Caco-2 (cell line): Measurements from ENCODE around the gene LDLRAD2. TPM values are rescaled to one million over a fixed set of nuclear protein-coding genes. Genes with fewer than 3 reads are reported as not detected.

Experiments
- BruUV-seq: library from RNA; stranded (reverse); fragments of 400-500 nt; replicated peaks from 2 replicates; lab custom pipeline; 2021; lab: Mats Ljungman, UMichigan
- CTCF ChIA-PET: fragments of 300-600 bp; sonication (Branson Sonifier 250); formaldehyde crosslinking; loops from one replicate; lab custom pipeline; 2022; ENCODE audit warnings: antibody characterized with exemption; lab: Charles Lee
- POLR2A ChIA-PET: fragments of 300-600 bp; sonication (Branson Sonifier 250); formaldehyde crosslinking; loops from one replicate; lab custom pipeline; 2022; ENCODE audit warnings: antibody characterized with exemption; lab: Charles Lee
- DNase-seq, 2 experiments: peaks; one replicate each; pipeline versions ENCODE4 v3.0.0 to v3.0.0-alpha.2; 2020 to 2022
- H3K27me3 ChIP-seq: replicated peaks from 2 replicates; pipeline ENCODE4 v1.6.0; 2011; ENCODE audit warnings: low read length; ENCODE audit not compliant: control insufficient read depth, insufficient read depth
- H3K36me3 ChIP-seq: 2 replicates; pipeline ENCODE4 v1.5.1; 2011; ENCODE audit warnings: low read length; ENCODE audit not compliant: control insufficient read depth, insufficient read depth
- H3K4me1 ChIP-seq: fragments of 250-450 bp; sonication (Bioruptor Pico); 2 replicates; pipeline ENCODE4 v1.5.1; 2020; ENCODE audit warnings: mild to moderate bottlenecking
- H3K4me3 ChIP-seq: 2 replicates; pipeline ENCODE4 v1.5.1; 2011; ENCODE audit warnings: low read depth, mild to moderate bottlenecking, control low read depth, low read length
- H3K9me3 ChIP-seq: fragments of 250-450 bp; sonication (Bioruptor Pico); 2 replicates; pipeline ENCODE4 v1.5.1; 2020; ENCODE audit warnings: mild to moderate bottlenecking, moderate library complexity
- H3K27ac Mint-ChIP-seq: one replicate; pipeline ENCODE4 v1.8.0; 2022; ENCODE audit warnings: mixed read lengths; ENCODE audit not compliant: unreplicated experiment
- H3K27me3 Mint-ChIP-seq: one replicate; pipeline ENCODE4 v1.8.0; 2022; ENCODE audit warnings: mixed read lengths; ENCODE audit not compliant: insufficient read depth, unreplicated experiment
- H3K36me3 Mint-ChIP-seq: one replicate; pipeline ENCODE4 v1.8.0; 2022; ENCODE audit warnings: mild to moderate bottlenecking, mixed read lengths; ENCODE audit not compliant: insufficient read depth, unreplicated experiment
- H3K4me1 Mint-ChIP-seq: one replicate; pipeline ENCODE4 v1.8.0; 2022; ENCODE audit warnings: low read depth, mixed read lengths; ENCODE audit not compliant: unreplicated experiment
- H3K4me3 Mint-ChIP-seq: one replicate; pipeline ENCODE4 v1.8.0; 2022; ENCODE audit warnings: mild to moderate bottlenecking, moderate library complexity, mixed read lengths; ENCODE audit not compliant: unreplicated experiment
- H3K9me3 Mint-ChIP-seq: one replicate; pipeline ENCODE4 v1.8.0; 2022; ENCODE audit warnings: mixed read lengths; ENCODE audit not compliant: unreplicated experiment
- intact Hi-C: fragments of 100-400 bp; cut with micrococcal nuclease; formaldehyde crosslinking; loops from one replicate; pipeline ENCODE4 v1.10.0; 2022; ENCODE audit not compliant: unreplicated experiment
- total RNA-seq: library from RNA; stranded (reverse); gene quantifications from 2 replicates; pipeline ENCODE4 v1.2.3, GENCODE V29; 2022
- TF ChIP-seq, protein P1 (sequence below), 2 experiments: fragments of 200-600 bp in 1 of 2; IDR thresholded peaks; 1 replicate in 1 of 2; 2 replicates in 1 of 2; pipeline versions ENCODE4 v1.5.1 to v1.8.0; 2011 to 2022; ENCODE audit warnings: antibody characterized with exemption in 1 of 2, control low read depth in 1 of 2, inconsistent platforms in 1 of 2, low read depth in 1 of 2, low read length in 1 of 2, mild to moderate bottlenecking in 1 of 2, moderate library complexity in 1 of 2; ENCODE audit not compliant: insufficient read depth in 1 of 2, severe bottlenecking in 1 of 2, unreplicated experiment in 1 of 2

LDLRAD2 gene
- total RNA-seq, 1 experiment from 2014 or later, result not detected

GRCh38 chr1:21793104-21793503 is 19.0 kb upstream of the LDLRAD2 start:
- no peaks in the 10 kb centered on the region for H3K4me1 Mint-ChIP-seq
- Histone ChIP-seq H3K36me3 (no peaks in the 10 kb centered on the region), H3K4me3 (no peak overlapping the region), H3K4me1 (no peaks in the 10 kb centered on the region), H3K9me3 (peaks cover 9% of the 10 kb centered on the region; the same call in 1 of the 2 replicates), H3K27me3 (no peaks in the 10 kb centered on the region)
- DNase-seq, result no peak
- no TSS peak for BruUV-seq
- H3K27me3 Mint-ChIP-seq, result no peaks in the 10 kb centered on the region
- no peak overlapping the region for H3K27ac Mint-ChIP-seq
- no peak overlapping the region for H3K4me3 Mint-ChIP-seq
- intact Hi-C loops, result no loop called here
- CTCF ChIA-PET, result no interaction called here
- TF ChIP-seq, protein P1, sequence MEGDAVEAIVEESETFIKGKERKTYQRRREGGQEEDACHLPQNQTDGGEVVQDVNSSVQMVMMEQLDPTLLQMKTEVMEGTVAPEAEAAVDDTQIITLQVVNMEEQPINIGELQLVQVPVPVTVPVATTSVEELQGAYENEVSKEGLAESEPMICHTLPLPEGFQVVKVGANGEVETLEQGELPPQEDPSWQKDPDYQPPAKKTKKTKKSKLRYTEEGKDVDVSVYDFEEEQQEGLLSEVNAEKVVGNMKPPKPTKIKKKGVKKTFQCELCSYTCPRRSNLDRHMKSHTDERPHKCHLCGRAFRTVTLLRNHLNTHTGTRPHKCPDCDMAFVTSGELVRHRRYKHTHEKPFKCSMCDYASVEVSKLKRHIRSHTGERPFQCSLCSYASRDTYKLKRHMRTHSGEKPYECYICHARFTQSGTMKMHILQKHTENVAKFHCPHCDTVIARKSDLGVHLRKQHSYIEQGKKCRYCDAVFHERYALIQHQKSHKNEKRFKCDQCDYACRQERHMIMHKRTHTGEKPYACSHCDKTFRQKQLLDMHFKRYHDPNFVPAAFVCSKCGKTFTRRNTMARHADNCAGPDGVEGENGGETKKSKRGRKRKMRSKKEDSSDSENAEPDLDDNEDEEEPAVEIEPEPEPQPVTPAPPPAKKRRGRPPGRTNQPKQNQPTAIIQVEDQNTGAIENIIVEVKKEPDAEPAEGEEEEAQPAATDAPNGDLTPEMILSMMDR (IDR thresholded peaks at IDR 0.05; ENCODE audit: insufficient read depth in 1 of 2, low read depth in 1 of 2, low read length in 1 of 2, severe bottlenecking in 1 of 2, unreplicated experiment in 1 of 2), result no peak
- POLR2A ChIA-PET, result no interaction called here
- H3K36me3 Mint-ChIP-seq, result no peaks in the 10 kb centered on the region
- H3K9me3 Mint-ChIP-seq, result peaks cover 12% of the 10 kb centered on the region

DNA sequence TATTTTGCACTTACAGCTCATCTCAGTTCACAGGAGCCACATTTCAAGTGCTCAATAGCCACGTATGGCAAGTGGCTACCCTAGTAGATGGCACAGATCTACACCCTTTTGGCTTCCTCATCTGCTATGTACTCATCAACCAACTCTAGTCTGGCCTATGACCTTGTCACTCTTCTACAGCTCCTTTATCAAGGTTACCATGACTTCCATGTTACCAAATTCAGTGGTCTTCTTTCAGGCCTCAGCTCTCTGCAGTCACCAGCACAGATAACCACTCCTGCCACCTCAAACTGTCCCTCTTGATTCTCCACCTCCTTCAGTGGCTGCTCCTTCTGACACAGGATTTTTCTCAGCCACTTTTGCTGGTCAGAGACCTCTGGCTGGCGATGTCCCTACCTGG is 17.4 kb upstream of the LDLRAD2 start:
- intact Hi-C loops, result no loop called here
- DNase-seq, result no peak
- Histone ChIP-seq H3K9me3 (peaks cover 9% of the 10 kb centered on the region; the same call in 1 of the 2 replicates), H3K4me3 (no peak overlapping the region), H3K27me3 (no peaks in the 10 kb centered on the region), H3K4me1 (no peaks in the 10 kb centered on the region), H3K36me3 (no peaks in the 10 kb centered on the region)
- Mint-ChIP-seq H3K36me3 (no peaks in the 10 kb centered on the region), H3K27me3 (no peaks in the 10 kb centered on the region), H3K27ac (no peak overlapping the region), H3K9me3 (peaks cover 12% of the 10 kb centered on the region), H3K4me3 (no peak overlapping the region), H3K4me1 (no peaks in the 10 kb centered on the region)
- no TSS peak for BruUV-seq
- TF ChIP-seq, protein P1 (IDR thresholded peaks at IDR 0.05; ENCODE audit: insufficient read depth in 1 of 2, low read depth in 1 of 2, low read length in 1 of 2, severe bottlenecking in 1 of 2, unreplicated experiment in 1 of 2), result no peak
- CTCF ChIA-PET, result no interaction called here
- POLR2A ChIA-PET, result no interaction called here

- intact Hi-C loops, result no loop called here
- POLR2A ChIA-PET, result no interaction called here
- CTCF ChIA-PET, result no interaction called here
These were observed 17.0 kb upstream of the LDLRAD2 start for GRCh38 chr1:21795075-21795474.

More at GRCh38 chr1:21795075-21795474, 17.0 kb upstream of the LDLRAD2 start:
- Mint-ChIP-seq H3K4me1 (no peaks in the 10 kb centered on the region), H3K36me3 (no peaks in the 10 kb centered on the region), H3K4me3 (no peak overlapping the region), H3K27ac (no peak overlapping the region), H3K27me3 (no peaks in the 10 kb centered on the region), H3K9me3 (peaks cover 12% of the 10 kb centered on the region)
- peaks cover 9% of the 10 kb centered on the region; the same call in 1 of the 2 replicates for H3K9me3 ChIP-seq
- no peaks in the 10 kb centered on the region for H3K27me3 ChIP-seq
- no peaks in the 10 kb centered on the region for H3K4me1 ChIP-seq
- H3K4me3 ChIP-seq, result no peak overlapping the region
- TF ChIP-seq, protein P1 (IDR thresholded peaks at IDR 0.05; ENCODE audit: insufficient read depth in 1 of 2, low read depth in 1 of 2, low read length in 1 of 2, severe bottlenecking in 1 of 2, unreplicated experiment in 1 of 2), result no peak
- H3K36me3 ChIP-seq, result no peaks in the 10 kb centered on the region
- BruUV-seq, result no TSS peak
- DNase-seq, result no peak
